OCI-LY1 (cell line): ENCODE measurements around the gene VAPB.

Experiments
- CTCF ChIP-seq: fragments of 200-600 bp; sonication (generic), shearing (Covaris generic); IDR thresholded peaks from 2 replicates; pipeline ENCODE4 v1.5.1; 2017; ENCODE audit warnings: mild to moderate bottlenecking, antibody characterized with exemption, low read length, moderate library complexity, mixed read lengths
- EZH2 ChIP-seq: fragments of 200-600 bp; sonication (generic), shearing (Covaris generic); IDR thresholded peaks from 2 replicates; pipeline ENCODE4 v1.8.0; 2017; ENCODE audit warnings: borderline replicate concordance, mixed run types, mild to moderate bottlenecking, antibody characterized with exemption, low read length, moderate library complexity, mixed read lengths

GRCh38 chr20:58446264-58446959 lies 57.4 kb downstream of the VAPB start:
- TF ChIP-seq CTCF (no peak), EZH2 (no peak)
